ENCODE data around the gene TBC1D25.
A peak's percentile ranks its signal among the peaks of the same experiment; 100 is the strongest.

Gene TBC1D25

DNA sequence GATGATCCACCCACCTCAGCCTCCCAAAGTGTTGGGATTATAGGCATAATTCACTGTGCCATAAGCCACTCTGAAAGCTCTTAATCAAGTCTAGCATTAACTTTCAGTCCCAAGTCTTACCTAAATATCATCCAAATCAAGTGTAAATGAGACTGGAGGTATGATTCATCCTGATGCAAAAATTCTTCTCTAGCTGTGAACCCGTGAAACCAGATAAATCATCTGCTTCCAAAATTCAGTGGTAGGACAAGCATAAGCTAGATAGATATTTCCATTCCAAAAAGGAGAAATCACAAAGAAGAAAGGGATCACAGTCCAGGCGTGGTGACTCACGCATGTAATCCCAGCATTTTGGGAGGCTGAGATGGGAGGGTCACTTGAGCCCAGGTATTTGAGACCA, 8.8 kb upstream of the TBC1D25 start:
- POLR2A ChIA-PET = no interaction called here
- TF ChIP-seq, protein P1, sequence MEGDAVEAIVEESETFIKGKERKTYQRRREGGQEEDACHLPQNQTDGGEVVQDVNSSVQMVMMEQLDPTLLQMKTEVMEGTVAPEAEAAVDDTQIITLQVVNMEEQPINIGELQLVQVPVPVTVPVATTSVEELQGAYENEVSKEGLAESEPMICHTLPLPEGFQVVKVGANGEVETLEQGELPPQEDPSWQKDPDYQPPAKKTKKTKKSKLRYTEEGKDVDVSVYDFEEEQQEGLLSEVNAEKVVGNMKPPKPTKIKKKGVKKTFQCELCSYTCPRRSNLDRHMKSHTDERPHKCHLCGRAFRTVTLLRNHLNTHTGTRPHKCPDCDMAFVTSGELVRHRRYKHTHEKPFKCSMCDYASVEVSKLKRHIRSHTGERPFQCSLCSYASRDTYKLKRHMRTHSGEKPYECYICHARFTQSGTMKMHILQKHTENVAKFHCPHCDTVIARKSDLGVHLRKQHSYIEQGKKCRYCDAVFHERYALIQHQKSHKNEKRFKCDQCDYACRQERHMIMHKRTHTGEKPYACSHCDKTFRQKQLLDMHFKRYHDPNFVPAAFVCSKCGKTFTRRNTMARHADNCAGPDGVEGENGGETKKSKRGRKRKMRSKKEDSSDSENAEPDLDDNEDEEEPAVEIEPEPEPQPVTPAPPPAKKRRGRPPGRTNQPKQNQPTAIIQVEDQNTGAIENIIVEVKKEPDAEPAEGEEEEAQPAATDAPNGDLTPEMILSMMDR (IDR thresholded peaks at IDR 0.05; ENCODE audit: insufficient read depth, low read length, missing control alignments) = no peak
- H3K4me3 ChIP-seq (ENCODE audit: low read depth, low read length) = no peak overlapping the region
- CTCF ChIA-PET = interaction anchor here (1.4 kb wide), 1 partner anchor 9 kb away, joined by 3 read pairs; the partner anchor contains the start of gene TBC1D25
- DNase-seq (ENCODE audit: low read depth, low spot score) = no peak

DNA sequence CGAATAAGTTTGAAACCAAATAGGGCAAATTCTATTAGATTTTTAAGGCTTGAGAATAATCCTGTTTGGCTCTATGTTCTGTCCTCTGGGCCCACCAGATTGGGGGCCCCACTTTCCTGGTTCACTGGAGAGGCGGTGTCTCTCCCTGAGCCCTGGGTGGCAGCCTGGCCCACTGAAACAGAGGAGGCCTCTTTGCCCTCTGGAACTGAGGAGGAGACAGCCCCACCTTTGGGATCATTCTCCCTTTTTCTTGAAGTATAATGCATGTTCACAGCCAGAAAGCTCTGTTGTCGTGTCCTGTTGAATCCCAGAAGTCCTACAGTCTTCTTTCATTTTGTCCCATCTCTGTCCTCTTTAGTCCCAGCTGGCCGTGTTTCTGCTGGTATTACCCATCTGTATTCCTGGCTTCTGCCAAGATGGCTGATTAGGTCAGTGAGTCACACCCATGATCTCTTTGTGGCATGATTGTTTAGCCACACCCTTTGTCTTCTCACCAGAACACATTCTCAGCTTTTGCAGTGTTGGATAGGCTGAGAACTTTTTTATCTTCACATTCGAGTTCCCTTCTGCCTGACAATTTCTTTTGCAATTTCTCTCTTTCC, 8.1 kb upstream of the TBC1D25 start:
- POLR2A ChIA-PET = interaction anchor here (0.6 to 0.7 kb wide), 3 partner anchors 8 to 55 kb away, joined by 3 read pairs; partner anchors contain the start of gene TBC1D25
- DNase-seq (ENCODE audit: low read depth, low spot score) = no peak
- CTCF ChIA-PET = interaction anchor here (1.4 kb wide), 1 partner anchor 8 kb away, joined by 3 read pairs; the partner anchor contains the start of gene TBC1D25
- H3K4me3 ChIP-seq (ENCODE audit: low read depth, low read length) = no peak overlapping the region
- TF ChIP-seq, protein P1 (IDR thresholded peaks at IDR 0.05; ENCODE audit: insufficient read depth, low read length, missing control alignments) = no peak

DNA sequence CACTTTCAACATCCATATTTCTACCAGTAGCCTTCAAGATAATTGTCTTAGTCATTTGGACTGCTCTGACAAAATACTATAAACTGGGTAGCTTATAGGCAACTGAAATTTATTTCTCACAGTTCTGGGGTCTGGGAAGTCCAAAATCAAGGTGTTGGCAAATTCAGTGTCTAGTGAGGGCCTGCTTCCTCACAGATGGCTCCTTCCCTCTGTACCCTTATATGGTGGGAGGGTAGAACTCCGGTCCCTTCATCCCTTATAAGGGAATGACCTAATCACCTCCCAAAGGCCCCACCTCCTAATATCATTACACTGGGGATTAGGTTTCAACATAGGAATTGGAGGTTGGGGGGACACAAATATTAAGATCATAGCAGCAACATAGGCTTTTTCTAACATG, 7.4 kb upstream of the TBC1D25 start:
- POLR2A ChIA-PET = interaction anchor here (0.6 to 0.7 kb wide), 3 partner anchors 8 to 55 kb away, joined by 3 read pairs; partner anchors contain the start of gene TBC1D25
- TF ChIP-seq, protein P1 (IDR thresholded peaks at IDR 0.05; ENCODE audit: insufficient read depth, low read length, missing control alignments) = no peak

DNA sequence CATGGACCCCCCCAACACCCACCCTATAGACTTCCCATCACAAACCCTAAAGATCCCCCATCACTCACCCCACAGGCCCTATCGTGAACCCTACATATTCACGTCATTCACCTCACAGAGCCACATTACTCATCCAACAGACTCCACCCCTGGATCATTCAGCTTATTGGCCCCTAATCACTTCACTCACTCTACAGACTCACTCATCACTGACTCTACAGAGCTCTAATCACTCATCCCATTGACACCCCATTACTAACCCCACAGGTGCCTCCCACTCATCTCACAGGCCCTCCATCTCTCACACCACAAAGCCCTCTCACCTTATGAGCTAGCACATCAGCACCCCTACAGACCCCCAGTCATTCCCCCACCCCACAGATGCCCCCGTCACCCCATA, 6.3 kb upstream of the TBC1D25 start:
- H3K4me3 ChIP-seq (ENCODE audit: low read depth, low read length) = no peak overlapping the region
- DNase-seq (ENCODE audit: low read depth, low spot score) = no peak
- POLR2A ChIA-PET = no interaction called here
- TF ChIP-seq, protein P1 (IDR thresholded peaks at IDR 0.05; ENCODE audit: insufficient read depth, low read length, missing control alignments) = no peak
- CTCF ChIA-PET = no interaction called here

More for the DNA sequence above, 7.4 kb upstream of the TBC1D25 start:
- CTCF ChIA-PET = interaction anchor here (1.4 kb wide), 1 partner anchor 8 kb away, joined by 3 read pairs; the partner anchor contains the start of gene TBC1D25
- DNase-seq (ENCODE audit: low read depth, low spot score) = no peak
- no peak overlapping the region for H3K4me3 ChIP-seq (ENCODE audit: low read depth, low read length)

DNA sequence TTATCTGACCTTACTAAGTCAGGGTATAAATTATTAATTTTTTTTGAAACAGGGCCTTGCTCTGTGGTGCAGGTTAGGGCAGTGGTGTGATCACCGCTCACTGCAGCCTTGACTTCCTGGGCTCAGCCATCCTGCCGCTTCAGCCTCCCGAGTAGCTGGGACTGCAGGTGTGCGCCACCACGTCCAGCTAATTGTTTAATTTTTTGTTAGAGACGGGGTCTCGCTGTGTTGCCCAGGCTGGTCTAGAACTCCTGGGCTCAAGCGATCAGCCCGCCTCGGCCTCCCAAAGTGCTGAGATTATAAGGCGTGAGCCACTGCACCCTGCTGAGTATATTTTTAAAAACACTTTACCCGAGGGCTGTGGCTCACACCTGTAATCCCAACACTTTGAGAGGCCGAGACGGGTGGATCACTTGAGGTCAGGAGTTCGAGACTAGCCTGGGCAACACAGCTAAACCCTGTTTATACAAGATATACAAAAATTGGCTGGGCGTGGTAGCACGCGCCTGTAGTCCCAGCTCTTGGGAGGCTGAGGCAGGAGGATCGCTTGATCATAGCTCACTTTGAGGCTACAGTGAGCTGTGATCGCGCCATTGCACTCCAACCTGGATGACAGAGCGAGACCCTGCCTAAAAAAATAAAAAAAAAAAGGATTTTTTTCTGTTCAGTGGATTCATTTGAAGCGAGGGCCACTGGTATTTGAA, 721 bp upstream of the TBC1D25 start:
- DNase-seq (ENCODE audit: low read depth, low spot score) = no peak
- TF ChIP-seq, protein P1 (IDR thresholded peaks at IDR 0.05; ENCODE audit: insufficient read depth, low read length, missing control alignments) = no peak
- POLR2A ChIA-PET = no interaction called here
- peak overlapping the region; percentile 78 for H3K4me3 ChIP-seq (ENCODE audit: low read depth, low read length)
- CTCF ChIA-PET = interaction anchor here (0.7 to 1.7 kb wide), 5 partner anchors 9 to 16 kb away, joined by 3 to 6 read pairs (median 3); no protein-coding TSS in a partner anchor

DNA sequence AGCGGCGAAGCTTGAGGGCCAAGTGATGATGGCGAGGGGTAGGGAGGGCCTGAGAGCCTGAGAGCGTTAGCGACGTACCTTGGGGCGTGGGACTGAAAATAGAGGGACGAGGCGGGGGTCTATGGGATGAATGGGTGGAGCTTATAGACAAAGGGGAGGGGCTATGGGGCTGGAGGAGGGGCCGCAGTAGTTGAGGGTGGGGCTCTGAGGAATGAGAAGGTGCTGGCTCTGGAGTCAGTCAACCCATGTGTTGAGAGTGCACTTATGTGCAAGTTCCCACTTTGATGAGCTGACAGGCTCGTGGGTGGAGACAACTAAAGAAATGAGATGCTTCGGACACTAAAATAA, 488 bp downstream of the TBC1D25 start:
- no peak for DNase-seq (ENCODE audit: low read depth, low spot score)
- ChIA-PET CTCF (interaction anchor here (1.1 to 1.5 kb wide), 4 partner anchors 8 to 15 kb away, joined by 3 to 6 read pairs (median 3); no protein-coding TSS in a partner anchor), POLR2A (interaction anchor here (1.0 kb wide), 2 partner anchors 8 to 18 kb away, joined by 3 read pairs; partner anchors contain the start of gene EBP)
- TF ChIP-seq, protein P1 (IDR thresholded peaks at IDR 0.05; ENCODE audit: insufficient read depth, low read length, missing control alignments) = no peak
- peak overlapping the region; percentile 78 for H3K4me3 ChIP-seq (ENCODE audit: low read depth, low read length)

Data from AG04449 (cell line).